Measurements from ENCODE around the gene SNAP25.

GRCh38 chr20:10318291-10319024, 99.8 kb downstream of the SNAP25 start:
- TF ChIP-seq CTCF (IDR thresholded peaks at IDR 0.05) = no peak
- no peak for TF ChIP-seq POLR2A (IDR thresholded peaks at IDR 0.05)
- no peak for TF ChIP-seq EP300 (IDR thresholded peaks at IDR 0.05)
